HL-60/S4 treated with retinoic acid at 250 ng/mL for 4 days and 3 days (cell line): ENCODE results near the gene ZSWIM8.
"Not testable (repeated sequence)": the region's sequence is repeated elsewhere in the genome, so short reads cannot be mapped to it uniquely, and the experiment has no call there.

Experiments used
- in situ Hi-C: fragments of 300-500 bp; cut with MboI; formaldehyde crosslinking; loops from 2 replicates; pipeline ENCODE4 v1.7.0; 2022; ENCODE audit warnings: low sequenced_read_pairs

The ZSWIM8 gene

GRCh38 chr10:73785211-73785720, at the start of gene ZSWIM8:
Gene ZSWIM8, plus strand, starts transcription at chr10:73785606. Its CDS starts 273 bp downstream, at chr10:73785879.
- in situ Hi-C loops = no loop called here

- in situ Hi-C loops = not testable (repeated sequence)
Observed at GRCh38 chr10:73740501-73741254, 44.7 kb upstream of the ZSWIM8 start.

GRCh38 chr10:73742454-73742734, 43.0 kb upstream of the ZSWIM8 start:
- in situ Hi-C loops = no loop called here

- in situ Hi-C loops = no loop called here
Observed at GRCh38 chr10:73743327-73743904, 42.0 kb upstream of the ZSWIM8 start.

- in situ Hi-C loops = no loop called here
Observed at GRCh38 chr10:73743905-73744663, 41.3 kb upstream of the ZSWIM8 start, which contains the start of gene SEC24C. Gene SEC24C, plus strand, starts transcription at chr10:73744372. Its CDS starts 2,461 bp downstream, at chr10:73746833.

- in situ Hi-C loops = no loop called here
Observed at GRCh38 chr10:73744664-73744975, 40.8 kb upstream of the ZSWIM8 start.

GRCh38 chr10:73746721-73747120, 38.7 kb upstream of the ZSWIM8 start:
- in situ Hi-C loops = no loop called here

GRCh38 chr10:73750819-73751218, 34.6 kb upstream of the ZSWIM8 start:
- in situ Hi-C loops = no loop called here

GRCh38 chr10:73756183-73756582, 29.2 kb upstream of the ZSWIM8 start:
- in situ Hi-C loops = no loop called here

GRCh38 chr10:73758704-73759511, 26.5 kb upstream of the ZSWIM8 start:
- in situ Hi-C loops = no loop called here

GRCh38 chr10:73759512-73760115, 25.8 kb upstream of the ZSWIM8 start:
- in situ Hi-C loops = no loop called here

- in situ Hi-C loops = no loop called here
Observed at GRCh38 chr10:73761781-73762180, 23.6 kb upstream of the ZSWIM8 start.

GRCh38 chr10:73762915-73763314, 22.5 kb upstream of the ZSWIM8 start:
- in situ Hi-C loops = no loop called here

GRCh38 chr10:73763343-73763742, 22.1 kb upstream of the ZSWIM8 start:
- in situ Hi-C loops = no loop called here

- in situ Hi-C loops = no loop called here
Observed at GRCh38 chr10:73765066-73765465, 20.3 kb upstream of the ZSWIM8 start.

- in situ Hi-C loops = no loop called here
Observed at GRCh38 chr10:73768881-73769280, 16.5 kb upstream of the ZSWIM8 start.

GRCh38 chr10:73769396-73769795, 16.0 kb upstream of the ZSWIM8 start:
- in situ Hi-C loops = no loop called here

- in situ Hi-C loops = no loop called here
Observed at GRCh38 chr10:73771722-73772280, 13.6 kb upstream of the ZSWIM8 start.

- in situ Hi-C loops = no loop called here
Observed at GRCh38 chr10:73772281-73773151, 12.9 kb upstream of the ZSWIM8 start.
